ENCODE results near the gene THBS2.

THBS2 gene

DNA sequence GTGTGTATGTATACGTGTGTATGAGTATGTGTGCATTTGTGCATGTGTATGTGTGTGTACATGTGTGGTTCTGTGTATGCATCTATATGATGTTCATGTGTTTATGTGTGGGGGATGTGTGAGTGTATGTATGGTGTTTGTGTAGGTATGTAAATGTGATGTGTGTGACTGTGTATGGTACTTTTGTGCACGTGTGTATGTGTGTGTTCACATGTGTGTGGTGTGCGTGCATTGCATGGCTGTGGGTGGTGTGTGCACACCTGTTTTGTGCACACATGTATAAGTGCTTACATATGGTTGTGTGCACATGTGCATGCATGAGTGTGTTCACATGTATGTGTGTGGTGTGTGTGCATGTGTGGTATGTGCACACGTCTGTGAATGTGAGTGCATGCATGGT is 6.2 kb downstream of the THBS2 start:
- Histone ChIP-seq H3K4ac (ENCODE audit: low read depth, low read length) (no peak overlapping the region), H4K8ac (ENCODE audit: low read depth, low read length) (no peak overlapping the region), H3K23ac (ENCODE audit: low read length) (no peak overlapping the region), H3K18ac (ENCODE audit: low read length) (no peak overlapping the region), H2AK5ac (ENCODE audit: low read length) (no peak overlapping the region), H3K56ac (ENCODE audit: low read length) (no peak overlapping the region), H3K9ac (ENCODE audit: low read length) (no peak overlapping the region), H4K5ac (ENCODE audit: low read length) (no peak overlapping the region), H3K4me3 (ENCODE audit: low read length) (no peak overlapping the region), H3K4me1 (ENCODE audit: control insufficient read depth, low read depth, low read length) (peaks cover 4% of the 10 kb centered on the region), H2BK15ac (replicated peaks; ENCODE audit: low read depth) (no peak overlapping the region), H3K79me1 (ENCODE audit: low read length) (no peaks in the 10 kb centered on the region), H2BK120ac (ENCODE audit: low read depth, low read length) (no peak overlapping the region), H3K79me2 (ENCODE audit: control insufficient read depth, insufficient read depth, low read length) (no peaks in the 10 kb centered on the region), H3K4me2 (ENCODE audit: low read length) (no peak overlapping the region), H3K27me3 (ENCODE audit: insufficient read depth, low read length, poor library complexity) (no peaks in the 10 kb centered on the region), H3K27ac (ENCODE audit: low read depth, low read length) (no peak overlapping the region), H3K36me3 (ENCODE audit: control insufficient read depth, insufficient read depth, low read length) (peaks cover 3% of the 10 kb centered on the region), H2BK5ac (ENCODE audit: low read length) (no peak overlapping the region)
- 100% methylated on average over 1 of the region's 4 CpGs for WGBS (ENCODE audit: extremely low coverage, insufficient coverage, low lambda C conversion rate)
- no peak for DNase-seq

DNA sequence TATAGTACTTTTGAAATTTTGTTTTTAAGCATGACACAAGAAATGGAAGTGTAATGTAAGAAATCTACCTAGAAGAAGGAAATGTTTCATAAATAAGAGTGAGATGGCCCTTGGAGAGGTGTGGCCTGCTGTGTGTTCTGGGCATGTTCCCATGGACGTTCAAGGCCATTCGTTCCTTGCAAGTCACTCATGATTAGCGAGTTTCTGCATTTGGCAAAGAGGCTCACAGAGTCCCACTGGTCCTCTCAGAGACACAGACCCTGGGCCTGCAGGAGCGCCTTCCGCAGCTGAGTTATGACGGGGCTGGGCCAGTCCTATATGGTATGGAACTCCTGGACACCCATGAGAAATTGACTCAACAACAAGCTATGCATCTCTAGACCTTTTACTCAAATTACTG is 7.2 kb downstream of the THBS2 start:
- Histone ChIP-seq H3K27me3 (ENCODE audit: insufficient read depth, low read length, poor library complexity) (no peaks in the 10 kb centered on the region), H3K4me1 (ENCODE audit: control insufficient read depth, low read depth, low read length) (no peaks in the 10 kb centered on the region), H3K79me2 (ENCODE audit: control insufficient read depth, insufficient read depth, low read length) (no peaks in the 10 kb centered on the region), H3K9ac (ENCODE audit: low read length) (no peak overlapping the region), H3K36me3 (ENCODE audit: control insufficient read depth, insufficient read depth, low read length) (peaks cover 3% of the 10 kb centered on the region), H3K27ac (ENCODE audit: low read depth, low read length) (no peak overlapping the region), H3K18ac (ENCODE audit: low read length) (no peak overlapping the region), H2BK5ac (ENCODE audit: low read length) (no peak overlapping the region), H2AK5ac (ENCODE audit: low read length) (no peak overlapping the region), H4K5ac (ENCODE audit: low read length) (no peak overlapping the region), H3K4me3 (ENCODE audit: low read length) (no peak overlapping the region), H3K4me2 (ENCODE audit: low read length) (no peak overlapping the region), H3K4ac (ENCODE audit: low read depth, low read length) (no peak overlapping the region), H2BK15ac (replicated peaks; ENCODE audit: low read depth) (no peak overlapping the region), H3K23ac (ENCODE audit: low read length) (no peak overlapping the region), H4K8ac (ENCODE audit: low read depth, low read length) (no peak overlapping the region), H3K79me1 (ENCODE audit: low read length) (no peaks in the 10 kb centered on the region), H3K56ac (ENCODE audit: low read length) (no peak overlapping the region), H2BK120ac (ENCODE audit: low read depth, low read length) (no peak overlapping the region)
- no peak for DNase-seq
- no CpG with 5 or more reads among the region's 6 CpGs for WGBS (ENCODE audit: extremely low coverage, insufficient coverage, low lambda C conversion rate)

DNA sequence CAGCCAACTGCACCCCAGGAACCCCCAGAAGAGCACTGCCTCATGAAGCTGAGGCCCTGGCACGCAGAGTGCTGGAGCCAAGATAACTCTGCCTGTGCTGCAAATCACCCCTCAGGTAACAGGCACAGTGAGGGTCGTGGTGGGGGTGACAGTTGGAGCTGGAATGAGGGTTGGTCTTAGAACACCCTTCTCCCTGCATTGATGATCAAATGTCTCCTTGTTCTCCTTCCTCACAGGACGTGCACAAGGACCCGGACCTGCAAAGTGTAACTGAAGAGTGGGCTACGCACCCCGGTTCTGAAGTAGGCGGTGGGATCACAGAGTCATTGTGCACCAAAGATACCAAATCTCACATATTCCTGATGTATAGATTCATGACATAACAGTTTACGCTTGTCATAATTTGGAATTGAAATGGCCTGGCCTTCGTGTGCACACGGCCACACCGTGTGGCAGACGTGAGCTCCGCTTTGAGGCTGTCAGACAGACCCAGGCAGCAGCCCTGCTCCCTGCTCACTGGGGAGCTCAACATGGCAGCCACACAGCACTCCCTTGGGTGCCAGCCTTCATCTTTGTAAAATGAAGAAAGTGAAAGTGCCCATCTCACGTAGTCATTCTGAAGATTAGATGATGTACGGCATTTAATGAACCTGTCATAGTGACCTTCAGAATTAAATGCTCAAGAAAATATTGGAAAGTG is 8.8 kb downstream of the THBS2 start:
- no peak overlapping the region for H4K5ac ChIP-seq (ENCODE audit: low read length)
- H4K8ac ChIP-seq (ENCODE audit: low read depth, low read length): no peak overlapping the region
- H3K18ac ChIP-seq (ENCODE audit: low read length): no peak overlapping the region
- H3K79me2 ChIP-seq (ENCODE audit: control insufficient read depth, insufficient read depth, low read length): no peaks in the 10 kb centered on the region
- no peak overlapping the region for H3K9ac ChIP-seq (ENCODE audit: low read length)
- H3K79me1 ChIP-seq (ENCODE audit: low read length): no peaks in the 10 kb centered on the region
- H3K4me2 ChIP-seq (ENCODE audit: low read length): no peak overlapping the region
- H3K4ac ChIP-seq (ENCODE audit: low read depth, low read length): no peak overlapping the region
- peaks cover 3% of the 10 kb centered on the region for H3K36me3 ChIP-seq (ENCODE audit: control insufficient read depth, insufficient read depth, low read length)
- no peak overlapping the region for H3K4me3 ChIP-seq (ENCODE audit: low read length)
- DNase-seq: no peak
- H2AK5ac ChIP-seq (ENCODE audit: low read length): no peak overlapping the region
- H3K56ac ChIP-seq (ENCODE audit: low read length): no peak overlapping the region
- no peak overlapping the region for H2BK15ac ChIP-seq (replicated peaks; ENCODE audit: low read depth)
- no peak overlapping the region for H2BK5ac ChIP-seq (ENCODE audit: low read length)
- no peaks in the 10 kb centered on the region for H3K4me1 ChIP-seq (ENCODE audit: control insufficient read depth, low read depth, low read length)
- WGBS (ENCODE audit: extremely low coverage, insufficient coverage, low lambda C conversion rate): no CpG with 5 or more reads among the region's 15 CpGs
- no peak overlapping the region for H3K23ac ChIP-seq (ENCODE audit: low read length)
- H2BK120ac ChIP-seq (ENCODE audit: low read depth, low read length): no peak overlapping the region
- H3K27me3 ChIP-seq (ENCODE audit: insufficient read depth, low read length, poor library complexity): no peaks in the 10 kb centered on the region
- H3K27ac ChIP-seq (ENCODE audit: low read depth, low read length): no peak overlapping the region

DNA sequence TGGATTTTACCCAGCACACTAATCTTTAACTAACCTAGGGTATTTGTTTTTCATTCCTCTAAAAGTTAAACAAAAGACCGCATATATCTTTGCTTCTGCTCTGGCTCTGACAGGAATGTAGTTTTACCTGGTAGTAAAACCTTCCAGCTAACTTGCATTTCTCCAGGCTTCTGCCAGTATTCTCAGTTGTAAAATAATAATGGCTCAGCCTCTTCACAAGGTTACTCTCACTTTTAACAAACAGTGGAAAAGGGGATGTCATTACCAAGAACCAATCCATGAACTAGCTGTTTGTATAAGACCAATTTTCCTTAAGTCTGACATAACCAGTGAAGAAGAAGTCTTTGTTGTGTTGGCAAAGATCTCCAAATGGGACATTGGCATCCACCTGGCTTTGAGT is 10.0 kb downstream of the THBS2 start:
- Histone ChIP-seq H2BK15ac (replicated peaks; ENCODE audit: low read depth) (no peak overlapping the region), H3K56ac (ENCODE audit: low read length) (no peak overlapping the region), H3K4me1 (ENCODE audit: control insufficient read depth, low read depth, low read length) (no peaks in the 10 kb centered on the region), H4K5ac (ENCODE audit: low read length) (no peak overlapping the region), H3K27me3 (ENCODE audit: insufficient read depth, low read length, poor library complexity) (no peaks in the 10 kb centered on the region), H2AK5ac (ENCODE audit: low read length) (no peak overlapping the region), H3K4me3 (ENCODE audit: low read length) (no peak overlapping the region), H3K9ac (ENCODE audit: low read length) (no peak overlapping the region), H3K27ac (ENCODE audit: low read depth, low read length) (no peak overlapping the region), H3K23ac (ENCODE audit: low read length) (no peak overlapping the region), H4K8ac (ENCODE audit: low read depth, low read length) (no peak overlapping the region), H2BK5ac (ENCODE audit: low read length) (no peak overlapping the region), H3K79me2 (ENCODE audit: control insufficient read depth, insufficient read depth, low read length) (no peaks in the 10 kb centered on the region), H3K79me1 (ENCODE audit: low read length) (no peaks in the 10 kb centered on the region), H3K4ac (ENCODE audit: low read depth, low read length) (no peak overlapping the region), H3K36me3 (ENCODE audit: control insufficient read depth, insufficient read depth, low read length) (peaks cover 3% of the 10 kb centered on the region), H2BK120ac (ENCODE audit: low read depth, low read length) (no peak overlapping the region), H3K4me2 (ENCODE audit: low read length) (no peak overlapping the region), H3K18ac (ENCODE audit: low read length) (no peak overlapping the region)
- WGBS (ENCODE audit: extremely low coverage, insufficient coverage, low lambda C conversion rate): no CpG with 5 or more reads among the region's 1 CpG
- no peak for DNase-seq

DNA sequence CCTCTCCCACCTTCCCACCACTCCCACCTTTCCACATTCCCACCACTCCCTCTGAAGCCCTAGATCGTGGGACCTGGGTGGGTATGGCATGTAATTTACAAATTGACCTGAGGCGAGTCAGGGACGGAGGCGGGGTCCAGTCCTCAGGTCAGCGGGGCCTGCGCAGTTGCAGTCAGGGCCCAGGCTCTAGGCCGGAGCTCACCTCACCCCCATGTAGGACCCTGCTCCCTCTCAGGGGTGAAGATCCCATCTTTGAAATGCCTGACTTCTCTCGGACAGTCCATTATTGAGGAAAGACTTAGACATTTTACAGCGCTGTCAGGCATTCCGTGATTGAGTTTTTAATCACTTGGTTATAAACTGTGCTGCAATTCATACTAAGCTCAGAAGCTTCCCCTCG is 10.5 kb downstream of the THBS2 start:
- no peak overlapping the region for H3K23ac ChIP-seq (ENCODE audit: low read length)
- H2BK120ac ChIP-seq (ENCODE audit: low read depth, low read length): no peak overlapping the region
- H3K4me2 ChIP-seq (ENCODE audit: low read length): no peak overlapping the region
- no peak overlapping the region for H2BK15ac ChIP-seq (replicated peaks; ENCODE audit: low read depth)
- WGBS (ENCODE audit: extremely low coverage, insufficient coverage, low lambda C conversion rate): no CpG with 5 or more reads among the region's 11 CpGs
- H3K18ac ChIP-seq (ENCODE audit: low read length): no peak overlapping the region
- H3K79me2 ChIP-seq (ENCODE audit: control insufficient read depth, insufficient read depth, low read length): no peaks in the 10 kb centered on the region
- H2AK5ac ChIP-seq (ENCODE audit: low read length): no peak overlapping the region
- H3K27me3 ChIP-seq (ENCODE audit: insufficient read depth, low read length, poor library complexity): no peaks in the 10 kb centered on the region
- H4K8ac ChIP-seq (ENCODE audit: low read depth, low read length): no peak overlapping the region
- DNase-seq: no peak
- peaks cover 3% of the 10 kb centered on the region for H3K36me3 ChIP-seq (ENCODE audit: control insufficient read depth, insufficient read depth, low read length)
- H3K4me1 ChIP-seq (ENCODE audit: control insufficient read depth, low read depth, low read length): no peaks in the 10 kb centered on the region
- no peak overlapping the region for H2BK5ac ChIP-seq (ENCODE audit: low read length)
- H3K4me3 ChIP-seq (ENCODE audit: low read length): no peak overlapping the region
- H4K5ac ChIP-seq (ENCODE audit: low read length): no peak overlapping the region
- no peak overlapping the region for H3K27ac ChIP-seq (ENCODE audit: low read depth, low read length)
- no peak overlapping the region for H3K56ac ChIP-seq (ENCODE audit: low read length)
- H3K4ac ChIP-seq (ENCODE audit: low read depth, low read length): no peak overlapping the region
- H3K9ac ChIP-seq (ENCODE audit: low read length): no peak overlapping the region
- no peaks in the 10 kb centered on the region for H3K79me1 ChIP-seq (ENCODE audit: low read length)

Data from mesendoderm (in vitro differentiated cells).